HCT116 (cell line): Measurements from ENCODE around the gene SH2D7. TPM values are rescaled to one million over a fixed set of nuclear protein-coding genes. Genes with fewer than 3 reads are reported as not detected.

Source experiments
- ATAC-seq: fragments of 200-7000 bp; cut with Tn5 transposase; 2 replicates; pipeline ENCODE4 v1.9.1; 2020; ENCODE audit warnings: mild to moderate bottlenecking, moderate library complexity
- BruUV-seq: library from RNA; stranded (reverse); fragments of 400-500 nt; replicated peaks from 2 replicates; lab custom pipeline; 2021; lab: Mats Ljungman, UMichigan
- CTCF ChIA-PET: fragments of 300-600 bp; sonication (Branson Sonifier 250); formaldehyde crosslinking; loops from one replicate; lab custom pipeline; 2021; ENCODE audit warnings: antibody characterized with exemption; lab: Charles Lee
- POLR2A ChIA-PET: fragments of 300-600, 350-600 bp; sonication (Branson Sonifier 250); formaldehyde crosslinking; loops from one replicate; lab custom pipeline; 2021; ENCODE audit warnings: antibody characterized with exemption; lab: Charles Lee
- RAD21 ChIA-PET, 2 experiments: fragments of 300-600 bp; sonication (Branson Sonifier 250); formaldehyde crosslinking; loops; one replicate each; lab custom pipeline; 2023; ENCODE audit warnings: low total read pairs in 2 of 2; ENCODE audit not compliant: uncharacterized antibody in 2 of 2, unreplicated experiment in 2 of 2, low non-redundant PET in 1 of 2; lab: Charles Lee
- DNase-seq: peaks from one replicate; pipeline ENCODE4 v3.0.0-alpha.2; 2010; ENCODE audit warnings: low read depth, low spot score
- H2AFZ ChIP-seq: fragments of 200-600 bp; shearing (Covaris generic), sonication (generic); 2 replicates; pipeline ENCODE4 v1.6.1; 2017; ENCODE audit warnings: low read depth, mixed run types, mixed read lengths, antibody characterized with exemption, low read length; ENCODE audit not compliant: poor library complexity, severe bottlenecking
- H3K27ac ChIP-seq: 2 replicates; pipeline ENCODE4 v1.5.1; 2012; ENCODE audit warnings: low read depth, low read length
- H3K27me3 ChIP-seq: fragments of 200-600 bp; sonication (generic); 2 replicates; pipeline ENCODE4 v1.6.1; 2016; ENCODE audit warnings: mixed run types, low read length, mixed read lengths; ENCODE audit not compliant: insufficient read depth
- H3K36me3 ChIP-seq, 2 experiments: fragments of 200-500 bp in 1 of 2; fragments of 200-600 bp in 1 of 2; sonication (Bioruptor generic) in 1 of 2; sonication (generic) in 1 of 2; 2 replicates each; pipeline versions ENCODE4 v1.5.1 to v1.6.1; 2014 to 2016; ENCODE audit warnings: low read length in 2 of 2, inconsistent platforms in 1 of 2, mixed read lengths in 1 of 2, mixed run types in 1 of 2; ENCODE audit not compliant: insufficient read depth in 2 of 2, control insufficient read depth in 1 of 2
- H3K4me1 ChIP-seq, 2 experiments: fragments of 200-600 bp in 1 of 2; sonication (generic) in 1 of 2; 2 replicates each; pipeline versions ENCODE4 v1.5.1 to v1.6.1; 2012 to 2017; ENCODE audit warnings: low read length in 2 of 2, inconsistent platforms in 1 of 2, mild to moderate bottlenecking in 1 of 2, mixed read lengths in 1 of 2, mixed run types in 1 of 2, moderate library complexity in 1 of 2; ENCODE audit not compliant: insufficient read depth in 2 of 2, control insufficient read depth in 1 of 2
- H3K4me2 ChIP-seq: fragments of 200-600 bp; sonication (generic); 2 replicates; pipeline ENCODE4 v1.6.1; 2017; ENCODE audit warnings: mixed run types, low read length, mixed read lengths
- H3K4me3 ChIP-seq, 2 experiments: fragments of 200-600 bp in 1 of 2; sonication (generic) in 1 of 2; replicated peaks in 1 of 2; 2 replicates each; pipeline ENCODE4 v1.5.1; 2011 to 2016; ENCODE audit warnings: low read length in 2 of 2, control low read depth in 1 of 2, low read depth in 1 of 2, mild to moderate bottlenecking in 1 of 2, mixed read lengths in 1 of 2, mixed run types in 1 of 2
- H3K79me2 ChIP-seq: fragments of 200-600 bp; sonication (generic); 2 replicates; pipeline ENCODE4 v1.6.1; 2017; ENCODE audit warnings: mild to moderate bottlenecking, mixed run types, low read length, moderate library complexity, mixed read lengths; ENCODE audit not compliant: insufficient read depth
- H3K9ac ChIP-seq: fragments of 200-600 bp; sonication (generic); 2 replicates; pipeline ENCODE4 v1.6.1; 2016; ENCODE audit warnings: low read length, mixed read lengths
- H3K9me2 ChIP-seq: fragments of 200-600 bp; sonication (generic), shearing (Covaris generic); 2 replicates; pipeline ENCODE4 v1.6.1; 2017; ENCODE audit warnings: mixed run types, mild to moderate bottlenecking, moderate library complexity; ENCODE audit not compliant: insufficient read depth
- H3K9me3 ChIP-seq, 2 experiments: fragments of 200-500 bp in 1 of 2; fragments of 200-600 bp in 1 of 2; sonication (Bioruptor generic) in 1 of 2; sonication (generic) in 1 of 2; 2 replicates each; pipeline ENCODE4 v1.6.1; 2014 to 2017; ENCODE audit warnings: low read length in 2 of 2, mixed read lengths in 2 of 2, inconsistent platforms in 1 of 2, low read depth in 1 of 2, mild to moderate bottlenecking in 1 of 2, mixed run types in 1 of 2, moderate library complexity in 1 of 2; ENCODE audit not compliant: control insufficient read depth in 1 of 2, insufficient read depth in 1 of 2
- H4K20me1 ChIP-seq: fragments of 200-600 bp; sonication (generic), shearing (Covaris generic); 2 replicates; pipeline ENCODE4 v1.6.1; 2017; ENCODE audit warnings: mixed run types, mild to moderate bottlenecking, moderate library complexity; ENCODE audit not compliant: insufficient read depth
- CBX3 ChIP-seq: IDR thresholded peaks from 2 replicates; pipeline ENCODE4 v1.6.1; 2012; ENCODE audit warnings: low read depth
- CEBPB ChIP-seq: IDR thresholded peaks from 2 replicates; pipeline ENCODE4 v1.6.1; 2012; ENCODE audit warnings: low read depth
- EGR1 ChIP-seq: IDR thresholded peaks from 2 replicates; pipeline ENCODE4 v1.6.1; 2012; ENCODE audit warnings: low read depth
- EZH2 ChIP-seq: fragments of 200-600 bp; sonication (generic); IDR thresholded peaks from 2 replicates; pipeline ENCODE4 v1.6.1; 2017; ENCODE audit warnings: antibody characterized with exemption, mixed run types
- EZH2phosphoT487 ChIP-seq: fragments of 200-600 bp; IDR thresholded peaks from 2 replicates; pipeline ENCODE4 v1.6.1; 2018; ENCODE audit warnings: antibody characterized with exemption, borderline replicate concordance
- FOSL1 ChIP-seq: IDR thresholded peaks from 2 replicates; pipeline ENCODE4 v1.6.1; 2012; ENCODE audit warnings: low read depth
- JUND ChIP-seq: IDR thresholded peaks from 2 replicates; pipeline ENCODE4 v1.6.1; 2012
- POLR2A ChIP-seq: IDR thresholded peaks from 2 replicates; pipeline ENCODE4 v1.7.0; 2011; ENCODE audit warnings: borderline replicate concordance; ENCODE audit not compliant: insufficient read depth, insufficient read length; ENCODE audit errors: extremely low read depth
- POLR2AphosphoS5 ChIP-seq: IDR thresholded peaks from 2 replicates; pipeline ENCODE4 v1.6.1; 2011; ENCODE audit warnings: mild to moderate bottlenecking, low read depth, low read length, moderate library complexity
- RAD21 ChIP-seq: IDR thresholded peaks from 2 replicates; pipeline ENCODE4 v1.6.1; 2012; ENCODE audit warnings: low read depth, mild to moderate bottlenecking
- SIN3A ChIP-seq: IDR thresholded peaks from 2 replicates; pipeline ENCODE4 v1.6.1; 2012; ENCODE audit warnings: low read depth
- SRF ChIP-seq: IDR thresholded peaks from 2 replicates; pipeline ENCODE4 v1.6.1; 2012; ENCODE audit warnings: low read depth
- TCF7L2 ChIP-seq: IDR thresholded peaks from 2 replicates; pipeline ENCODE4 v1.7.0; 2011; ENCODE audit warnings: borderline replicate concordance, inconsistent platforms; ENCODE audit not compliant: insufficient read depth, insufficient read length; ENCODE audit errors: extremely low read depth
- ZBTB33 ChIP-seq: IDR thresholded peaks from 2 replicates; pipeline ENCODE4 v1.6.1; 2011; ENCODE audit warnings: mild to moderate bottlenecking, low read length, moderate library complexity; ENCODE audit not compliant: insufficient replicate concordance; ENCODE audit errors: extremely low read depth
- ZFX ChIP-seq: fragments of 450-650 bp; IDR thresholded peaks from 2 replicates; pipeline ENCODE4 v1.6.1; 2017
- ZNF274 ChIP-seq: fragments of 200-500 bp; sonication (Bioruptor generic); IDR thresholded peaks from 2 replicates; pipeline ENCODE4 v1.6.1; 2014; ENCODE audit warnings: mild to moderate bottlenecking, low read depth, low read length, inconsistent platforms
- intact Hi-C: fragments of 100-400 bp; cut with micrococcal nuclease; formaldehyde crosslinking; loops from 2 replicates; pipeline ENCODE4 v1.10.0; 2022
- total RNA-seq: library from RNA; stranded (reverse); gene quantifications from one replicate; pipeline ENCODE4 v1.2.1, GENCODE V29; 2021; ENCODE audit not compliant: unreplicated experiment
- TF ChIP-seq, protein P1 (sequence below), 3 experiments: fragments of 200-600 bp in 1 of 3; sonication (generic) in 1 of 3; IDR thresholded peaks in 2 of 3; conservative IDR thresholded peaks in 1 of 3; 2 replicates each; pipeline ENCODE4 v1.5.1; 2012 to 2017; ENCODE audit warnings: low read depth in 2 of 3, low read length in 2 of 3, antibody characterized with exemption in 1 of 3, borderline replicate concordance in 1 of 3, control low read depth in 1 of 3, mild to moderate bottlenecking in 1 of 3, mixed read lengths in 1 of 3, mixed run types in 1 of 3, moderate library complexity in 1 of 3; ENCODE audit not compliant: insufficient read depth in 1 of 3
- TF ChIP-seq, protein P2 (sequence below): IDR thresholded peaks from 2 replicates; pipeline ENCODE4 v1.6.1; 2012; ENCODE audit warnings: low read depth
- TF ChIP-seq, protein P3 (sequence below): IDR thresholded peaks from 2 replicates; pipeline ENCODE4 v1.6.1; 2012

SH2D7 gene
- total RNA-seq, 1 experiment from 2014 or later: not detected

DNA sequence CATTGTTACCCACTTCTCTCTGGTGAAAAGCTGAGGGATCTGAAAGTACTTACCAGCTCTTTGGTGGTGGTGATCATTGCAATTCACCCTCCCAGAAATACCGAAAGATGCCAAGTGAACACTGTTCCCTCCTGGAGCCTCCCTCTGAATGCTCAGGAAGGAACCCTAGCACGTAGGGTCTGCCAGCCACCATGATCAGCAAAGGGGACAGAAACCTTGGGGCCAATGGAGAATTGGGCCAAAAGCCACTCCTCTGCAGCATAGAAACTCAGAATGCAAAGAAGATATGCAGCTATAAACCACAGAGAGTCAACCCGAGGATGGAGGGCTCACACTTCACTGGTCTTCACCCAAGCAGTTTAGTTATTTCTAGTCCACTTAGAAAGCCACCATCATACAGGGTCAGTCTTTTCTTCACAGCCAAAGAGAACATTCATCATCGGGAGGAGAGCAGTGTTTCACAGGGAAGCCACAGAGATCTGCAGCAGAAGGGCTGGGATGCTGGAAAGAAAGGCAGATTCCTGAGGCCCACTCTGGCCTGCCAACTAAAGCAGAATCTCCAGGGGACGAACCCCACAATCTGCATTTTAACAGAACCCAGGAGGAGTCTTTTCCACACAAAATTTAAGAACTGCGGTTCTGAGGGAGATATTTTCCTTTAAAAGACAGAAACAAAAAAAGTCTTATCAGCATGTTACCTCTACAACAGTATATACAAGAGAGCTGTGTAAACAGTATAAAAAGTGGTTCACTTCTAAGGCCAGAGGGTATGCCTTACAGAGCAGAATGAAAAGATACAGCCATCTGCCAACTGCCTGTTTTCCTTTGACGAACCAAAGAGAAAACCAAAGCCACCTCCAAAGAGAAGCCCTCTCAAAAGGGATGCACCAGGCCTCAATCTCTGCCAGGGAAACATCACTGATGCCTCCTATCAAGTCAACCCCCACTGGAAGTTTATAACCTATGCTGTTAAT, 26.1 kb upstream of the SH2D7 start:
- ChIA-PET RAD21 (no interaction called here), CTCF (no interaction called here), POLR2A (no interaction called here)
- TF ChIP-seq POLR2AphosphoS5 (no peak), JUND (no peak), POLR2A (no peak), EZH2 (no peak), ZNF274 (no peak), ZBTB33 (no peak), SRF (no peak), CEBPB (no peak), SIN3A (no peak), EGR1 (no peak), EZH2phosphoT487 (no peak), FOSL1 (no peak), RAD21 (no peak), TCF7L2 (no peak), CBX3 (no peak), ZFX (no peak)
- TF ChIP-seq, protein P1, sequence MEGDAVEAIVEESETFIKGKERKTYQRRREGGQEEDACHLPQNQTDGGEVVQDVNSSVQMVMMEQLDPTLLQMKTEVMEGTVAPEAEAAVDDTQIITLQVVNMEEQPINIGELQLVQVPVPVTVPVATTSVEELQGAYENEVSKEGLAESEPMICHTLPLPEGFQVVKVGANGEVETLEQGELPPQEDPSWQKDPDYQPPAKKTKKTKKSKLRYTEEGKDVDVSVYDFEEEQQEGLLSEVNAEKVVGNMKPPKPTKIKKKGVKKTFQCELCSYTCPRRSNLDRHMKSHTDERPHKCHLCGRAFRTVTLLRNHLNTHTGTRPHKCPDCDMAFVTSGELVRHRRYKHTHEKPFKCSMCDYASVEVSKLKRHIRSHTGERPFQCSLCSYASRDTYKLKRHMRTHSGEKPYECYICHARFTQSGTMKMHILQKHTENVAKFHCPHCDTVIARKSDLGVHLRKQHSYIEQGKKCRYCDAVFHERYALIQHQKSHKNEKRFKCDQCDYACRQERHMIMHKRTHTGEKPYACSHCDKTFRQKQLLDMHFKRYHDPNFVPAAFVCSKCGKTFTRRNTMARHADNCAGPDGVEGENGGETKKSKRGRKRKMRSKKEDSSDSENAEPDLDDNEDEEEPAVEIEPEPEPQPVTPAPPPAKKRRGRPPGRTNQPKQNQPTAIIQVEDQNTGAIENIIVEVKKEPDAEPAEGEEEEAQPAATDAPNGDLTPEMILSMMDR (IDR thresholded peaks at IDR 0.05 in 2 of 3, conservative IDR thresholded peaks at IDR 0.05 in 1 of 3; ENCODE audit: borderline replicate concordance in 1 of 3, insufficient read depth in 1 of 3, low read depth in 2 of 3, low read length in 2 of 3): no peak
- TF ChIP-seq, protein P2, sequence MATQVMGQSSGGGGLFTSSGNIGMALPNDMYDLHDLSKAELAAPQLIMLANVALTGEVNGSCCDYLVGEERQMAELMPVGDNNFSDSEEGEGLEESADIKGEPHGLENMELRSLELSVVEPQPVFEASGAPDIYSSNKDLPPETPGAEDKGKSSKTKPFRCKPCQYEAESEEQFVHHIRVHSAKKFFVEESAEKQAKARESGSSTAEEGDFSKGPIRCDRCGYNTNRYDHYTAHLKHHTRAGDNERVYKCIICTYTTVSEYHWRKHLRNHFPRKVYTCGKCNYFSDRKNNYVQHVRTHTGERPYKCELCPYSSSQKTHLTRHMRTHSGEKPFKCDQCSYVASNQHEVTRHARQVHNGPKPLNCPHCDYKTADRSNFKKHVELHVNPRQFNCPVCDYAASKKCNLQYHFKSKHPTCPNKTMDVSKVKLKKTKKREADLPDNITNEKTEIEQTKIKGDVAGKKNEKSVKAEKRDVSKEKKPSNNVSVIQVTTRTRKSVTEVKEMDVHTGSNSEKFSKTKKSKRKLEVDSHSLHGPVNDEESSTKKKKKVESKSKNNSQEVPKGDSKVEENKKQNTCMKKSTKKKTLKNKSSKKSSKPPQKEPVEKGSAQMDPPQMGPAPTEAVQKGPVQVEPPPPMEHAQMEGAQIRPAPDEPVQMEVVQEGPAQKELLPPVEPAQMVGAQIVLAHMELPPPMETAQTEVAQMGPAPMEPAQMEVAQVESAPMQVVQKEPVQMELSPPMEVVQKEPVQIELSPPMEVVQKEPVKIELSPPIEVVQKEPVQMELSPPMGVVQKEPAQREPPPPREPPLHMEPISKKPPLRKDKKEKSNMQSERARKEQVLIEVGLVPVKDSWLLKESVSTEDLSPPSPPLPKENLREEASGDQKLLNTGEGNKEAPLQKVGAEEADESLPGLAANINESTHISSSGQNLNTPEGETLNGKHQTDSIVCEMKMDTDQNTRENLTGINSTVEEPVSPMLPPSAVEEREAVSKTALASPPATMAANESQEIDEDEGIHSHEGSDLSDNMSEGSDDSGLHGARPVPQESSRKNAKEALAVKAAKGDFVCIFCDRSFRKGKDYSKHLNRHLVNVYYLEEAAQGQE: no peak
- TF ChIP-seq, protein P3, sequence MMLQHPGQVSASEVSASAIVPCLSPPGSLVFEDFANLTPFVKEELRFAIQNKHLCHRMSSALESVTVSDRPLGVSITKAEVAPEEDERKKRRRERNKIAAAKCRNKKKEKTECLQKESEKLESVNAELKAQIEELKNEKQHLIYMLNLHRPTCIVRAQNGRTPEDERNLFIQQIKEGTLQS: no peak
- DNase-seq (no peak), ATAC-seq (no peak)
- H3K27ac ChIP-seq: no peak overlapping the region
- H2AFZ ChIP-seq: no peak overlapping the region
- BruUV-seq: no TSS peak
- H3K4me3 ChIP-seq: no peak overlapping the region
- H3K79me2 ChIP-seq: peaks cover 42% of the 10 kb centered on the region
- H3K36me3 ChIP-seq: no peaks in the 10 kb centered on the region
- no peaks in the 10 kb centered on the region for H3K27me3 ChIP-seq
- H4K20me1 ChIP-seq: no peaks in the 10 kb centered on the region
- no peaks in the 10 kb centered on the region for H3K9me3 ChIP-seq
- no peaks in the 10 kb centered on the region for H3K9me2 ChIP-seq
- intact Hi-C loops: no loop called here
- H3K4me2 ChIP-seq: no peak overlapping the region
- peaks cover 8 to 14% of the 10 kb centered on the region in 2 experiments; a peak in 2 of 4 replicates for H3K4me1 ChIP-seq
- H3K9ac ChIP-seq: no peak overlapping the region
